Caco-2 (cell line): Measurements from ENCODE around the gene LSM7. TPM values are rescaled to one million over a fixed set of nuclear protein-coding genes. Genes with fewer than 3 reads are reported as not detected.
"Not testable (repeated sequence)": the region's sequence is repeated elsewhere in the genome, so short reads cannot be mapped to it uniquely, and the experiment has no call there.

Experiments used
- BruUV-seq: library from RNA; stranded (reverse); fragments of 400-500 nt; replicated peaks from 2 replicates; lab custom pipeline; 2021; lab: Mats Ljungman, UMichigan
- CTCF ChIA-PET: fragments of 300-600 bp; sonication (Branson Sonifier 250); formaldehyde crosslinking; loops from one replicate; lab custom pipeline; 2022; ENCODE audit warnings: antibody characterized with exemption; lab: Charles Lee
- POLR2A ChIA-PET: fragments of 300-600 bp; sonication (Branson Sonifier 250); formaldehyde crosslinking; loops from one replicate; lab custom pipeline; 2022; ENCODE audit warnings: antibody characterized with exemption; lab: Charles Lee
- DNase-seq, 2 experiments: peaks; one replicate each; pipeline versions ENCODE4 v3.0.0 to v3.0.0-alpha.2; 2020 to 2022
- H3K27me3 ChIP-seq: replicated peaks from 2 replicates; pipeline ENCODE4 v1.6.0; 2011; ENCODE audit warnings: low read length; ENCODE audit not compliant: control insufficient read depth, insufficient read depth
- H3K36me3 ChIP-seq: 2 replicates; pipeline ENCODE4 v1.5.1; 2011; ENCODE audit warnings: low read length; ENCODE audit not compliant: control insufficient read depth, insufficient read depth
- H3K4me1 ChIP-seq: fragments of 250-450 bp; sonication (Bioruptor Pico); 2 replicates; pipeline ENCODE4 v1.5.1; 2020; ENCODE audit warnings: mild to moderate bottlenecking
- H3K4me3 ChIP-seq: 2 replicates; pipeline ENCODE4 v1.5.1; 2011; ENCODE audit warnings: low read depth, mild to moderate bottlenecking, control low read depth, low read length
- H3K9me3 ChIP-seq: fragments of 250-450 bp; sonication (Bioruptor Pico); 2 replicates; pipeline ENCODE4 v1.5.1; 2020; ENCODE audit warnings: mild to moderate bottlenecking, moderate library complexity
- H3K27ac Mint-ChIP-seq: one replicate; pipeline ENCODE4 v1.8.0; 2022; ENCODE audit warnings: mixed read lengths; ENCODE audit not compliant: unreplicated experiment
- H3K27me3 Mint-ChIP-seq: one replicate; pipeline ENCODE4 v1.8.0; 2022; ENCODE audit warnings: mixed read lengths; ENCODE audit not compliant: insufficient read depth, unreplicated experiment
- H3K36me3 Mint-ChIP-seq: one replicate; pipeline ENCODE4 v1.8.0; 2022; ENCODE audit warnings: mild to moderate bottlenecking, mixed read lengths; ENCODE audit not compliant: insufficient read depth, unreplicated experiment
- H3K4me1 Mint-ChIP-seq: one replicate; pipeline ENCODE4 v1.8.0; 2022; ENCODE audit warnings: low read depth, mixed read lengths; ENCODE audit not compliant: unreplicated experiment
- H3K4me3 Mint-ChIP-seq: one replicate; pipeline ENCODE4 v1.8.0; 2022; ENCODE audit warnings: mild to moderate bottlenecking, moderate library complexity, mixed read lengths; ENCODE audit not compliant: unreplicated experiment
- H3K9me3 Mint-ChIP-seq: one replicate; pipeline ENCODE4 v1.8.0; 2022; ENCODE audit warnings: mixed read lengths; ENCODE audit not compliant: unreplicated experiment
- CTCF ChIP-seq, 2 experiments: fragments of 200-600 bp in 1 of 2; IDR thresholded peaks; 1 replicate in 1 of 2; 2 replicates in 1 of 2; pipeline versions ENCODE4 v1.5.1 to v1.8.0; 2011 to 2022; ENCODE audit warnings: antibody characterized with exemption in 1 of 2, control low read depth in 1 of 2, inconsistent platforms in 1 of 2, low read depth in 1 of 2, low read length in 1 of 2, mild to moderate bottlenecking in 1 of 2, moderate library complexity in 1 of 2; ENCODE audit not compliant: insufficient read depth in 1 of 2, severe bottlenecking in 1 of 2, unreplicated experiment in 1 of 2
- intact Hi-C: fragments of 100-400 bp; cut with micrococcal nuclease; formaldehyde crosslinking; loops from one replicate; pipeline ENCODE4 v1.10.0; 2022; ENCODE audit not compliant: unreplicated experiment
- total RNA-seq: library from RNA; stranded (reverse); gene quantifications from 2 replicates; pipeline ENCODE4 v1.2.3, GENCODE V29; 2022

LSM7 gene
- total RNA-seq, 1 experiment from 2014 or later: 141 TPM

- H3K4me1 ChIP-seq: no peaks in the 10 kb centered on the region
- Mint-ChIP-seq H3K36me3 (no peaks in the 10 kb centered on the region), H3K9me3 (no peaks in the 10 kb centered on the region), H3K4me1 (no peaks in the 10 kb centered on the region), H3K27me3 (no peaks in the 10 kb centered on the region), H3K27ac (no peak overlapping the region), H3K4me3 (no peak overlapping the region)
- no peak overlapping the region for H3K4me3 ChIP-seq
- intact Hi-C loops: no loop called here
- CTCF ChIA-PET: no interaction called here
- TF ChIP-seq CTCF (IDR thresholded peaks at IDR 0.05; ENCODE audit: insufficient read depth in 1 of 2, low read depth in 1 of 2, low read length in 1 of 2, severe bottlenecking in 1 of 2, unreplicated experiment in 1 of 2): no peak
- no peaks in the 10 kb centered on the region for H3K27me3 ChIP-seq
- H3K9me3 ChIP-seq: no peaks in the 10 kb centered on the region
- POLR2A ChIA-PET: no interaction called here
- no TSS peak for BruUV-seq
- H3K36me3 ChIP-seq: no peaks in the 10 kb centered on the region; the same call in none of the 2 replicates
- no peak for DNase-seq
These were observed 23.7 kb upstream of the LSM7 start for GRCh38 chr19:2352121-2352520.

- H3K4me3 Mint-ChIP-seq: no peak overlapping the region
- no peak for DNase-seq
- no TSS peak for BruUV-seq
- H3K36me3 Mint-ChIP-seq: no peaks in the 10 kb centered on the region
- H3K9me3 Mint-ChIP-seq: no peaks in the 10 kb centered on the region
- H3K27ac Mint-ChIP-seq: no peak overlapping the region
- H3K4me1 Mint-ChIP-seq: no peaks in the 10 kb centered on the region
- intact Hi-C loops: no loop called here
- Histone ChIP-seq H3K4me3 (no peak overlapping the region), H3K4me1 (no peaks in the 10 kb centered on the region), H3K27me3 (no peaks in the 10 kb centered on the region), H3K36me3 (no peaks in the 10 kb centered on the region; the same call in none of the 2 replicates), H3K9me3 (no peaks in the 10 kb centered on the region)
- TF ChIP-seq CTCF (IDR thresholded peaks at IDR 0.05; ENCODE audit: insufficient read depth in 1 of 2, low read depth in 1 of 2, low read length in 1 of 2, severe bottlenecking in 1 of 2, unreplicated experiment in 1 of 2): no peak
- ChIA-PET CTCF (no interaction called here), POLR2A (no interaction called here)
- no peaks in the 10 kb centered on the region for H3K27me3 Mint-ChIP-seq
These were observed 23.2 kb upstream of the LSM7 start for GRCh38 chr19:2351591-2351990.

- H3K36me3 ChIP-seq: no peaks in the 10 kb centered on the region; the same call in none of the 2 replicates
- no peak for DNase-seq
- BruUV-seq: no TSS peak
- H3K4me3 Mint-ChIP-seq: no peak overlapping the region
- no peak overlapping the region for H3K4me3 ChIP-seq
- H3K9me3 ChIP-seq: no peaks in the 10 kb centered on the region
- no peaks in the 10 kb centered on the region for H3K9me3 Mint-ChIP-seq
- intact Hi-C loops: no loop called here
- no peaks in the 10 kb centered on the region for H3K27me3 Mint-ChIP-seq
- H3K4me1 Mint-ChIP-seq: peaks cover 5% of the 10 kb centered on the region
- H3K36me3 Mint-ChIP-seq: peaks cover 5% of the 10 kb centered on the region
- H3K27ac Mint-ChIP-seq: no peak overlapping the region
- ChIA-PET CTCF (no interaction called here), POLR2A (no interaction called here)
- H3K4me1 ChIP-seq: no peaks in the 10 kb centered on the region
- TF ChIP-seq CTCF (IDR thresholded peaks at IDR 0.05; ENCODE audit: insufficient read depth in 1 of 2, low read depth in 1 of 2, low read length in 1 of 2, severe bottlenecking in 1 of 2, unreplicated experiment in 1 of 2): no peak
- H3K27me3 ChIP-seq: no peaks in the 10 kb centered on the region
These were observed 22.3 kb upstream of the LSM7 start for GRCh38 chr19:2350656-2351055.

- H3K36me3 ChIP-seq, H3K9me3 ChIP-seq, H3K27me3 Mint-ChIP-seq, H3K27me3 ChIP-seq, H3K9me3 Mint-ChIP-seq, H3K4me1 Mint-ChIP-seq, intact Hi-C loops, H3K4me3 ChIP-seq, CTCF ChIA-PET, H3K36me3 Mint-ChIP-seq, H3K27ac Mint-ChIP-seq, POLR2A ChIA-PET, H3K4me3 Mint-ChIP-seq, DNase-seq, BruUV-seq, H3K4me1 ChIP-seq: not testable (repeated sequence)
These were observed 21.4 kb upstream of the LSM7 start for GRCh38 chr19:2349818-2350217.
